Measurements from ENCODE around the gene SGCA.

- no peak for TF ChIP-seq CTCF (IDR thresholded peaks at IDR 0.05)
- no peak for TF ChIP-seq ZFX (IDR thresholded peaks at IDR 0.05; ENCODE audit: borderline replicate concordance)
These were observed 20.8 kb upstream of the SGCA start for GRCh38 chr17:50144845-50145531.
